HFF-Myc (cell line): Measurements from ENCODE around the gene DLGAP1.

Experiments
- DNase-seq: peaks from one replicate; pipeline ENCODE4 v3.0.0-alpha.2; 2011; ENCODE audit warnings: low read depth; ENCODE audit errors: extremely low read depth
- H3K4me3 ChIP-seq: replicated peaks from 2 replicates; pipeline ENCODE4 v1.5.1; 2011; ENCODE audit warnings: low read depth, mild to moderate bottlenecking, control low read depth, low read length
- TF ChIP-seq, protein P1 (sequence below): IDR thresholded peaks from 2 replicates; pipeline ENCODE4 v1.5.1; 2012; ENCODE audit warnings: mild to moderate bottlenecking, low read depth, low read length, control low read depth; ENCODE audit errors: missing control alignments

Gene DLGAP1

DNA sequence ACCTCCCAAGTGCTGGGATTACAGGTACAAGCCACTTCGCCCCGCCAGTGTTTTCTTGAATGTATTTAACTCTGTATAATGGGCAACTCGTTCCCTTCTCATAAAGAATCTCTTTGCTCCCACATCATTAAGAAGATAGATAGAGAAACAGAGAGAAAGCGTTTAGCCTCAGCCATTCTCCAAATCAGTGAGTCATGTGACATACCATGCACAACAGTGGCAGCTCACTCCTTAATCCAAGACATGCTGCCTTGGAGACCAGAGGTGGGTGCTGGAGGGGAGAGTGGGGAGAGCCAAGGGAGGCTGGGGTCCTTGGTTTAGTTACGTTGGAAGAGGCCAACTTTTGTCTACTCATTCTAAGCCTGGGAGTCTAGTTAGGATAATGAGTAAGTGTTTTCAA lies 950.5 kb downstream of the DLGAP1 start:
- H3K4me3 ChIP-seq = no peak overlapping the region
- no peak for DNase-seq
- TF ChIP-seq, protein P1, sequence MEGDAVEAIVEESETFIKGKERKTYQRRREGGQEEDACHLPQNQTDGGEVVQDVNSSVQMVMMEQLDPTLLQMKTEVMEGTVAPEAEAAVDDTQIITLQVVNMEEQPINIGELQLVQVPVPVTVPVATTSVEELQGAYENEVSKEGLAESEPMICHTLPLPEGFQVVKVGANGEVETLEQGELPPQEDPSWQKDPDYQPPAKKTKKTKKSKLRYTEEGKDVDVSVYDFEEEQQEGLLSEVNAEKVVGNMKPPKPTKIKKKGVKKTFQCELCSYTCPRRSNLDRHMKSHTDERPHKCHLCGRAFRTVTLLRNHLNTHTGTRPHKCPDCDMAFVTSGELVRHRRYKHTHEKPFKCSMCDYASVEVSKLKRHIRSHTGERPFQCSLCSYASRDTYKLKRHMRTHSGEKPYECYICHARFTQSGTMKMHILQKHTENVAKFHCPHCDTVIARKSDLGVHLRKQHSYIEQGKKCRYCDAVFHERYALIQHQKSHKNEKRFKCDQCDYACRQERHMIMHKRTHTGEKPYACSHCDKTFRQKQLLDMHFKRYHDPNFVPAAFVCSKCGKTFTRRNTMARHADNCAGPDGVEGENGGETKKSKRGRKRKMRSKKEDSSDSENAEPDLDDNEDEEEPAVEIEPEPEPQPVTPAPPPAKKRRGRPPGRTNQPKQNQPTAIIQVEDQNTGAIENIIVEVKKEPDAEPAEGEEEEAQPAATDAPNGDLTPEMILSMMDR = no peak

DNA sequence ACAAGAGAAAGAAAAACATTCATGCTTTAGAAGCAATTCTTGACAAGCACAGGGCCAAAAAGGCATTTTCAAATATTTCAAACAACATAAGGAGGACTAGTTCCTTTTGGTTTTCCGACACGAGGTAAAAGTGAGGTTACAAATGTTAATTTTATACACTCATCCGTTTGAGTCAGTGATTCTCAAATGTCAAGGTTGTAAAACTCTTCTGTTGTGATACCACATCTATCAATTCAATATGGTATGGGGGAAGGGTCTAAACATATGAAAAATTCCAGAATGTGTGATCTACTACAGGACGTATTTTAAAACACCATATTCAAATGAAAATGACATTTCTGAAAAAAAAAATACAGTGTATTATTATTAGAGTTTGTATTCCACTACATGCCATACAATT lies 952.5 kb downstream of the DLGAP1 start:
- no peak for DNase-seq
- H3K4me3 ChIP-seq = no peak overlapping the region
- TF ChIP-seq, protein P1 = no peak

DNA sequence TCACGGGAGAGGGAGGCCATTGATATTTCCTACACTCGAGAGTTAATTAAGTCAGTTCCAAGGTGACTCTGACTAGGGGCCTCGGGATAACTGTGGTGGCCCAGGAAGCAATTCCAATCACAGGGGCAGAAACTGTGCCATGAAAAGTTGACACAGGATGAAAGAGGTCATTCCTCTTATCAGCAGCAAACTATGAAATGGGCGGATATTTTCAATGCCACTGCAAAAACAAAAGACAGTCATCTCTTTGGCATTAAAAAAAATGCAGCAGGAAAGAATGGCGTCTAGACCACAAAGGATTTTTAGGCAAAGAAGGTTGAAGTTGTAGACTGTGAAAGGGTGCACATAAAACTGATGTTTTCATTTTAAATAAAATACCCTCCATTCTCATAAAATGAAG lies 955.1 kb downstream of the DLGAP1 start:
- no peak for DNase-seq
- H3K4me3 ChIP-seq = no peak overlapping the region

DNA sequence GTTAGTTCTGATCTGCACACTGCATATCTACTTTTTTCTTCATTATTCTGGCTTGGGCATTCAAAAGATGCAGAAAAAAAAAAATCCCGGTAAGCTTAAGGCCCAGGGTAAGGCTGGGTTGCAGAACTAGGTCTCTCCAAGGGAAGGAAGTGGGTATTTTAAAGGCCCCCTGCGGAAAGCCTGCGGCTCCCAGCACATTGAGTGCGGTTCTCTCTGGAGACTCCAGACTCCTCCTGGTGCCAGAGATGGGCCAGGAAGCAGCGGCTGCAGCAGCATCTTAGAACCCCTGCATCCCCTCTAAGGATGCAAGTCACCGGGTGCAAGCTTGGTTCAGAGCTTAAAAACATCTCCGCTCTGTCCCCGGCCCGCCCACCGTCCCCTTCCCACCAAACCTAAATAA lies 955.6 kb downstream of the DLGAP1 start:
- no peak for DNase-seq
- peak overlapping the region; percentile 39 for H3K4me3 ChIP-seq
- TF ChIP-seq, protein P1 = no peak

More for the DNA sequence above, 955.1 kb downstream of the DLGAP1 start:
- TF ChIP-seq, protein P1 = no peak

DNA sequence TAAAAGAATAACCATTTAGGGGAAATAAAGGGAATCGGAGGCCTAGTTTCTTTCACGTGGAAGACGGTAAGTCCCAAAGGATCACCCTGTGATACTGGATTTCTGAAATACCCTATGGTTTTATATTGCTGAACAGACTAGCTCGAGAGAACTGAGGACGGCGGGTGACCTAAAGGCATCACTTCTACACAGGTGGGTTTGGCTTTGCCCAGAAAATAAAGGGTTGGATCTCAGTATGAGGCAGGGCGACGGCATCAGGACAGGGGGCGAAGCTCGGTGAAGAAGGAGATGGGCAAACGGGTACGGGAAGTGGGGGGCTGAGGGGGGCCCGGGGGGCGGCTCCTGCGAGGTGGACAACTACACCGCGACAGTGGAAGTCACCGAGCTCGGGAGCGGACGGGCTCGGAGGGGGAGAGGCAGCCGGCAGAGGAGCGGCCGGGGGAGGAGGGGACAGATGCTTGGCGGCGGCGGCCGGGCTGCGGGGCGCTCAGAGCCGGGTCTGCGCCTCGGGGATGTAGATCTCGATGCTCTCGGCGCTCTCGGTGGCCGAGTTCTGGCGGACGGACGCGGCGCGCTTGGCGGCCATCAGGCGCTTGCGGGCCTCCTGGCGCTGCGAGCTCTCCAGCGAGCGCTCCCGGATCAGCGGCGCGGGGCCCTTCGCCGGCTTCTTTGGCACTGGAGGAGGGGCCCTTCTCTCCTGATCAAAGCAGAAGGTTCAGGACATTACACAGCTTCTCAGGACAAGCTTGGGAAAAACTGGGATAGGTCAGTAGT lies 956.2 kb downstream of the DLGAP1 start:
- TF ChIP-seq, protein P1 = no peak
- DNase-seq = no peak
- peak overlapping the region; percentile 39 for H3K4me3 ChIP-seq

DNA sequence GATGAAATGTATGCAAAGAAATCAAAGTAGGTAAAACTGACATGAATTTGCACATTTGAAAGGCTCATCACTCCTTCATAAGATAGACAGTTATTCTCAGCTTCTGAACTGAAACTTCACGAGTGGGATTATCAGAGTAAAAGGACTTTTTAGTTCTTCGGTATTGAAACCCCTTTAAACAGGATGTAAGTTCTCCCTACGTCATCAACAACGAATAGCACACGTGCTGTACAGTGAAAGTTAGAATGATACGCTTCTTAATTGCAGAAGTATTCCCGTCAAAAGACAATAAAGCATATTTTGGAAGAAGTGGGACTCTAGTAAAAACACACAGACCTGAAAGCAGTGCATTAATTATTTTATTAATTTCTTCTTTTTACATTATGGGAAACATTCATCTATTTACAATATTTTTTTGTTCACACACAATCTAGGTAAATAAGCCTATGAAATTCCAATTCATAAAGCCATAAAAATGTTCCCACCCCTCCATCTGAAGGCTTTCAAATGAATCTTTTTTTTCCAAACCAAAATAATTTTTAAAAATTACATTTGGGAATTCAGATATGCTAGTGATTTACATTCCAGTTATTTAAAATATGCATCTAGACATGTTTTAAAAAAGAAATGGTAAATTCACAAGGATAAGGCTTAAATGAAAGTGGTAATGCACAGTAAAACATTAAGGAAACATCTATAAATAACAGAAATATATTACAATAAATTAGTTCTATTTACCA lies 959.2 kb downstream of the DLGAP1 start:
- H3K4me3 ChIP-seq = no peak overlapping the region
- no peak for DNase-seq
- TF ChIP-seq, protein P1 = no peak
